Small intestine (tissue), 7 donors: Measurements from ENCODE around the gene TAOK1. TPM values are rescaled to one million over a fixed set of nuclear protein-coding genes. Genes with fewer than 3 reads are reported as not detected.

ENCODE experiments used
- DNase-seq, 2 donors: peaks; one replicate each; pipeline versions ENCODE4 v3.0.0 to v3.0.0-alpha.2; 2013
- FAIRE-seq: peaks from 2 replicates; lab custom pipeline; 2012; peaks lifted over from hg19 to GRCh38; lab: Jason Lieb, UNC
- H3K27ac ChIP-seq, 3 donors: one replicate each; pipeline ENCODE4 v1.5.1; 2013; ENCODE audit warnings: low read length in 2 of 3, mild to moderate bottlenecking in 2 of 3, control low read depth in 1 of 3, inconsistent platforms in 1 of 3, low read depth in 1 of 3, moderate library complexity in 1 of 3
- H3K27me3 ChIP-seq, 3 donors: one replicate each; pipeline ENCODE4 v1.6.1; 2013; ENCODE audit warnings: low read length in 3 of 3, inconsistent platforms in 1 of 3; ENCODE audit not compliant: control insufficient read depth in 3 of 3, insufficient read depth in 3 of 3
- H3K36me3 ChIP-seq, 3 donors: one replicate each; pipeline ENCODE4 v1.6.1; 2013; ENCODE audit warnings: low read length in 3 of 3, inconsistent platforms in 1 of 3, low read depth in 1 of 3, mild to moderate bottlenecking in 1 of 3, moderate library complexity in 1 of 3; ENCODE audit not compliant: control insufficient read depth in 3 of 3, insufficient read depth in 2 of 3
- H3K4me1 ChIP-seq, 3 donors: one replicate each; pipeline ENCODE4 v1.6.1; 2013; ENCODE audit warnings: low read length in 2 of 3, inconsistent platforms in 1 of 3, low read depth in 1 of 3, mild to moderate bottlenecking in 1 of 3, moderate library complexity in 1 of 3; ENCODE audit not compliant: control insufficient read depth in 3 of 3, insufficient read depth in 2 of 3
- H3K4me3 ChIP-seq, 3 donors: one replicate each; pipeline ENCODE4 v1.5.1; 2013; ENCODE audit warnings: low read length in 3 of 3, control low read depth in 1 of 3, inconsistent platforms in 1 of 3, low read depth in 1 of 3, mild to moderate bottlenecking in 1 of 3, moderate library complexity in 1 of 3
- H3K9me3 ChIP-seq, 2 donors: one replicate each; pipeline ENCODE4 v1.6.1; 2013; ENCODE audit warnings: low read depth in 1 of 2, low read length in 1 of 2; ENCODE audit not compliant: control insufficient read depth in 2 of 2, insufficient read depth in 1 of 2
- WGBS, 3 donors: extraction: QIAGEN DNeasy Blood & Tissue Kit; methylation state at CpG; one replicate each; pipeline ENCODE4 v1.1.7; 2013; 5-methylcytosine and 5-hydroxymethylcytosine counted together
- polyA plus RNA-seq, 4 donors: library from polyadenylated mRNA; stranded (reverse) in 3 of 4; unstranded in 1 of 4; fragments of 200-250 nt in 3 of 4; fragments of 120-200 nt in 1 of 4; gene quantifications; one replicate each; pipeline versions ENCODE4 v1.2.1 to v1.2.3, GENCODE V29; 2013
- donor health status: healthy with polysubstance abuse.
- donor health status: control.
- donor health status: control.
- donor health status: Bipolar disorder and iron deficiency.
- donor health status: healthy.

TAOK1 gene
- polyA plus RNA-seq, 4 donors: 4.1 to 18.8 (median 5.9) TPM

GRCh38 chr17:29364691-29365090, 25.5 kb upstream of the TAOK1 start:
- H3K9me3 ChIP-seq: no peaks in the 10 kb centered on the region
- no peaks in the 10 kb centered on the region for H3K27me3 ChIP-seq
- FAIRE-seq (no peak), DNase-seq (no peak)
- no peaks in the 10 kb centered on the region for H3K4me1 ChIP-seq
- H3K36me3 ChIP-seq: no peaks in the 10 kb centered on the region
- no peak overlapping the region for H3K27ac ChIP-seq
- no peak overlapping the region for H3K4me3 ChIP-seq
- WGBS, 3 donors: 87 to 92% (median 91%) methylated on average over 4 of the region's 4 CpGs

GRCh38 chr17:29368161-29368560, 22.0 kb upstream of the TAOK1 start:
- H3K27me3 ChIP-seq: no peaks in the 10 kb centered on the region
- no peaks in the 10 kb centered on the region for H3K9me3 ChIP-seq
- no peaks in the 10 kb centered on the region for H3K36me3 ChIP-seq
- no peak overlapping the region for H3K4me3 ChIP-seq
- H3K27ac ChIP-seq: no peak overlapping the region
- DNase-seq (no peak), FAIRE-seq (no peak)
- H3K4me1 ChIP-seq: no peaks in the 10 kb centered on the region

GRCh38 chr17:29368926-29369325, 21.2 kb upstream of the TAOK1 start:
- H3K9me3 ChIP-seq: no peaks in the 10 kb centered on the region
- H3K27ac ChIP-seq: no peak overlapping the region
- no peaks in the 10 kb centered on the region for H3K36me3 ChIP-seq
- DNase-seq (no peak), FAIRE-seq (no peak)
- H3K4me3 ChIP-seq: no peak overlapping the region
- no peaks in the 10 kb centered on the region for H3K4me1 ChIP-seq
- no peaks in the 10 kb centered on the region for H3K27me3 ChIP-seq
- WGBS, 3 donors: 77 to 92% (median 91%) methylated on average over 4 of the region's 4 CpGs

- 22 to 23% (median 23%) methylated on average over 7 of the region's 7 CpGs for WGBS, 3 donors
- Histone ChIP-seq H3K36me3 (no peaks in the 10 kb centered on the region), H3K4me1 (no peaks in the 10 kb centered on the region), H3K9me3 (no peaks in the 10 kb centered on the region), H3K4me3 (no peak overlapping the region), H3K27ac (peak overlapping the region in 2 of 3 donors; percentile 16 to 38), H3K27me3 (no peaks in the 10 kb centered on the region)
- DNase-seq: peak; percentile 80 to 87
- no peak for FAIRE-seq
These were observed 20.1 kb upstream of the TAOK1 start for GRCh38 chr17:29369831-29370735.

GRCh38 chr17:29376667-29377270, 13.4 kb upstream of the TAOK1 start:
- no peak for FAIRE-seq
- Histone ChIP-seq H3K4me3 (no peak overlapping the region), H3K27me3 (no peaks in the 10 kb centered on the region), H3K27ac (no peak overlapping the region), H3K4me1 (no peaks in the 10 kb centered on the region), H3K36me3 (no peaks in the 10 kb centered on the region), H3K9me3 (no peaks in the 10 kb centered on the region)
- DNase-seq: no peak
- 67 to 91% (median 90%) methylated on average over 3 of the region's 3 CpGs for WGBS, 3 donors

GRCh38 chr17:29378500-29378899, 11.7 kb upstream of the TAOK1 start:
- DNase-seq (no peak), FAIRE-seq (no peak)
- WGBS, 3 donors: 73 to 88% (median 80%) methylated on average over 4 of the region's 4 CpGs
- Histone ChIP-seq H3K36me3 (no peaks in the 10 kb centered on the region), H3K4me3 (no peak overlapping the region), H3K4me1 (no peaks in the 10 kb centered on the region), H3K9me3 (no peaks in the 10 kb centered on the region), H3K27me3 (no peaks in the 10 kb centered on the region), H3K27ac (no peak overlapping the region)

GRCh38 chr17:29379084-29379991, 10.8 kb upstream of the TAOK1 start:
- Histone ChIP-seq H3K27me3 (no peaks in the 10 kb centered on the region), H3K9me3 (no peaks in the 10 kb centered on the region), H3K27ac (no peak overlapping the region), H3K4me1 (no peaks in the 10 kb centered on the region), H3K36me3 (no peaks in the 10 kb centered on the region), H3K4me3 (no peak overlapping the region)
- DNase-seq: peak; percentile 32 to 44
- WGBS, 3 donors: 20 to 50% (median 41%) methylated on average over 12 of the region's 12 CpGs
- FAIRE-seq: no peak

GRCh38 chr17:29383686-29384085, 6.5 kb upstream of the TAOK1 start:
- Histone ChIP-seq H3K9me3 (no peaks in the 10 kb centered on the region), H3K36me3 (no peaks in the 10 kb centered on the region), H3K4me3 (no peak overlapping the region), H3K27me3 (no peaks in the 10 kb centered on the region), H3K4me1 (no peaks in the 10 kb centered on the region), H3K27ac (no peak overlapping the region)
- WGBS, 3 donors: 28 to 50% (median 33%) methylated on average over 1 of the region's 1 CpG
- DNase-seq (no peak), FAIRE-seq (no peak)
